ENCODE results near the gene EPB41L1.

- no peak for TF ChIP-seq CTCF (IDR thresholded peaks at IDR 0.05)
- no peak for TF ChIP-seq POLR2A (IDR thresholded peaks at IDR 0.05)
Observed at GRCh38 chr20:36237477-36237876, 82.9 kb downstream of the EPB41L1 start.

All from lower leg skin (tissue), 3 donors.